ENCODE measurements around the gene CDH4. TPM values are rescaled to one million over a fixed set of nuclear protein-coding genes. Genes with fewer than 3 reads are reported as not detected.

The CDH4 gene
- total RNA-seq, 6 experiments from 2014 or later: 5.8 to 12.8 (median 10.9) TPM

GRCh38 chr20:61927193-61927825 lies 675.2 kb downstream of the CDH4 start:
- DNase-seq: no peak
- Mint-ChIP-seq H3K4me3 (no peak overlapping the region), H3K27ac (no peak overlapping the region), H3K9me3 (peaks cover 34% of the 10 kb centered on the region), H3K4me1 (ENCODE audit: low read depth) (peaks cover 7% of the 10 kb centered on the region; the same call in 1 of the 2 replicates), H3K36me3 (ENCODE audit: low read depth) (peaks cover 14% of the 10 kb centered on the region; the same call in 1 of the 2 replicates), H3K27me3 (ENCODE audit: insufficient read depth) (peaks cover 6% of the 10 kb centered on the region)
- no peak for TF ChIP-seq CTCF (IDR thresholded peaks at IDR 0.05)

- no peak for TF ChIP-seq CTCF (IDR thresholded peaks at IDR 0.05)
- Mint-ChIP-seq H3K4me1 (ENCODE audit: low read depth) (peaks cover 7% of the 10 kb centered on the region; the same call in 1 of the 2 replicates), H3K27ac (no peak overlapping the region), H3K36me3 (ENCODE audit: low read depth) (peaks cover 19% of the 10 kb centered on the region; the same call in 1 of the 2 replicates), H3K4me3 (no peak overlapping the region), H3K9me3 (peaks cover 34% of the 10 kb centered on the region), H3K27me3 (ENCODE audit: insufficient read depth) (peaks cover 2% of the 10 kb centered on the region; the same call in 1 of the 2 replicates)
- no peak for DNase-seq
Measured at GRCh38 chr20:61927826-61928541, 675.9 kb downstream of the CDH4 start.

GRCh38 chr20:61929561-61929960 lies 677.5 kb downstream of the CDH4 start:
- Mint-ChIP-seq H3K27me3 (ENCODE audit: insufficient read depth) (peaks cover 2% of the 10 kb centered on the region; the same call in 1 of the 2 replicates), H3K9me3 (peaks cover 34% of the 10 kb centered on the region), H3K27ac (no peak overlapping the region), H3K4me3 (no peak overlapping the region), H3K4me1 (ENCODE audit: low read depth) (peaks cover 7% of the 10 kb centered on the region; the same call in 1 of the 2 replicates), H3K36me3 (ENCODE audit: low read depth) (peaks cover 19% of the 10 kb centered on the region; the same call in 1 of the 2 replicates)
- no peak for TF ChIP-seq CTCF (IDR thresholded peaks at IDR 0.05)
- no peak for DNase-seq

GRCh38 chr20:61929971-61930666 lies 678.1 kb downstream of the CDH4 start:
- H3K4me1 Mint-ChIP-seq (ENCODE audit: low read depth): peaks cover 7% of the 10 kb centered on the region; the same call in 1 of the 2 replicates
- TF ChIP-seq CTCF (IDR thresholded peaks at IDR 0.05): no peak
- no peak overlapping the region for H3K4me3 Mint-ChIP-seq
- no peak for DNase-seq
- peaks cover 19% of the 10 kb centered on the region; the same call in 1 of the 2 replicates for H3K36me3 Mint-ChIP-seq (ENCODE audit: low read depth)
- H3K27me3 Mint-ChIP-seq (ENCODE audit: insufficient read depth): peaks cover 2% of the 10 kb centered on the region; the same call in 1 of the 2 replicates
- no peak overlapping the region for H3K27ac Mint-ChIP-seq
- peaks cover 34% of the 10 kb centered on the region for H3K9me3 Mint-ChIP-seq

GRCh38 chr20:61930776-61931475 lies 678.9 kb downstream of the CDH4 start:
- Mint-ChIP-seq H3K4me1 (ENCODE audit: low read depth) (peaks cover 3% of the 10 kb centered on the region; the same call in 1 of the 2 replicates), H3K9me3 (peaks cover 32% of the 10 kb centered on the region), H3K4me3 (no peak overlapping the region), H3K36me3 (ENCODE audit: low read depth) (peaks cover 19% of the 10 kb centered on the region; the same call in 1 of the 2 replicates), H3K27ac (no peak overlapping the region), H3K27me3 (ENCODE audit: insufficient read depth) (peaks cover 2% of the 10 kb centered on the region; the same call in 1 of the 2 replicates)
- no peak for DNase-seq
- TF ChIP-seq CTCF (IDR thresholded peaks at IDR 0.05): no peak
